SW480 (cell line): Measurements from ENCODE around the gene TREML4.
"Not testable (repeated sequence)": the region's sequence is repeated elsewhere in the genome, so short reads cannot be mapped to it uniquely, and the experiment has no call there.

ENCODE experiments used
- DNase-seq: peaks from one replicate; pipeline ENCODE4 v3.0.0-alpha.2; 2016; ENCODE audit warnings: low spot score

The TREML4 gene, protein sequence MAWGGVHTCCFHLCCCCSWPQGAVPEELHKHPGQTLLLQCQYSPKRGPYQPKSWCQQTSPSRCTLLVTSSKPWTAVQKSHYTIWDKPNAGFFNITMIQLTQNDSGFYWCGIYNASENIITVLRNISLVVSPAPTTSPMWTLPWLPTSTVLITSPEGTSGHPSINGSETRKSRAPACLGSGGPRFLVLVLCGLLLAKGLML

DNA sequence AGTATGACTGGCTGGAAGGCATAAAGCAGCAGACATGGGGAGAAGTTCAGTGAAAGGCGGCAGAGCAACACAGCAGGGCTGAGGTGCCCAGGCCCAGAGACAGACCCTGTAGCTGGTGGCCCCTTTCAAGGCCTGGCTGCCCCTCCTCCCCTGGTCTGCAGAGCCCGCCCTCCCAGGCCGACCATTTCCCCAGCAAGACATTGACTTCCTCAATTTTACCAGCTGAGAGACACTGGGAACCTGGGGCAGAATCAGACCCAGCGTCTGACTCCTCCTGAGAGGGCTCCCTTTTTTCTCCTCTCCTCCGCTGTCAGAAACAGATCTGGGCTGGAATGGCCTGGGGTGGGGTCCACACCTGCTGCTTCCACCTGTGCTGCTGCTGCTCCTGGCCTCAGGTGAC lies at the start of gene TREML4:
Gene TREML4, plus strand, starts transcription at position 254 of the 400 bp plus-strand sequence. Its CDS starts 79 bp downstream, at position 333.
- DNase-seq: no peak

DNA sequence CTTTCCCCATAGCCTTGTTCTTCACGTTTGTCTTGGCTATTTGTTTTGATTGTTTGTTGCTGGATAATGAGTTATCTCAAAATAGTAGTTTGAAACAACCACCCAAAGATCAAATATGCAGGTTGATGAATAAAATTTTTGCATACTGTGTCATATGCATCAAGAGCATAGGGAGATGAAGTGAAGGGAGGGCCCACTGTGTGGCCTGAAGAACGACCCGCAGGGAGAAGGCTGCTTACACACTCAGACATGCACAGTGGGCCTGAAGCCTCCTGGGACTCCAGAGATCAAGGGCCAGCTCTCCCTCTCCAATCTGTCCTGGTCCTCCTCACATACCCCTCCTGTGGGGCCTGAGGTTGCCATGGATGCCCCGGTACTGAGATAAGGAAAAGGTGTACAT lies 49.0 kb upstream of the TREML4 start:
- DNase-seq: no peak

DNA sequence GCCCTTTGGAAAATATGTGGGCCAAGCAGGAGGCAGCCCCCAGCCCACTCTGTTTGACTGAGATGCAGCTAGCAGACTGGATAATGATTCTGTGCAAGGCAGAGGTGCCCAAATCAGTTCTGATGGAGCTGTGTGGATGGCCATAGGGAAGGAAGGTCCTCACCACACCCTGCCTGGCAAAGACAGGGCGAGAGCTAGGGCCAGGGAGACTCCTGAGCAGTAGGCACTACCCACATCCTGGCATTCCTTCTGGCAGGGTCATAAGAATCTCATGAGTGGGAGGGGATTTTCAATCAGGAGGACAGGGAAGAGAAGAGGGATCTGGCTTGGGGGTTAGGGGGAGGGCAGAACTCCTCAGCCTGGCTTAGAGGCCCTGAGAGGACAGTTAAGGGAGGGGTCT lies 46.6 kb upstream of the TREML4 start:
- peak; percentile 36 for DNase-seq

DNA sequence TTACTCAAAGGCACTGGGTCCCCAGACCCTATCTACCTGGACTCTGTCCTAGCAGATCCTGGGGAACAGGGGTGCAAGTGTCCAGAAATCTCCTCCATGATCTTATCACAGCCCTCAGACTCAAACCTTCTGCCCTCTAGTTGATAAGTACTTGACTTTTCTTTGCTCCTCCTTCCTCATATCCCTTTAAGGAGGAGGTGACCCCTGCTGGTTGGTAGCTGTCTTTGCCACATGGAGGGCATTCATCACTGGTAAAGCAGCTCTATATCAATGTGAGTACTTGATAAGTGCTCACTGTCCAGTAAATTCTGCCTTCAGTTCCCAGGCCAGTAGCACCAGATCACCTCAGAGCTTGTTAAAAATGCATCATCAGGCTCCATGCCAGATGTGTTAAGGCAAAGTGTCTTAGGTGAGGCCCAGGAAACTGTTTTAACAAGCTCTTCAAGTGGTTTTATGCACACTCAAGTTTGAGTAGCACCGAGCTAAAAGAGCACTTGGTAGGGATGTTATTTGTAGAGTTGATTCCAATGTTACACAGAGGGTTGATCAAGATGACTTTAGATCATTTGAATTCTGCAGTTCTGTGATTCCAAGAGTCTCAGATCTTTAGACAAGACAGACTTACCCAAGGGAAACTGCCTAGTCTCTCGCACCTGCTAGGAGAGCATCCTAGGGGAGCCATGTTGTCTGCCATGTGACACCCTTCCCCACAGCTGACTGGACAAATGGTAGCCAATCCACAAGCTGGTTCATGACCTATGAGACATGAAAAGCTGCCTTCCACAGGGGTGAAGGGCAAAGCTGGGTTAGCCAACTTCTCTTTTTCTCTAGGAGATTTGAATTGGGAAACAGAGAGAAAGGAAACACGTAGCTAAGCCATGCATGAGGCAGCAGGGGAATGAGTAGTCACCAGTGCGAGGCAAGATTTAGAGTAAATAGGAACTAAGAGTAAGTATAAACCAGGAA lies 45.8 kb upstream of the TREML4 start:
- peak; percentile 77 for DNase-seq

DNA sequence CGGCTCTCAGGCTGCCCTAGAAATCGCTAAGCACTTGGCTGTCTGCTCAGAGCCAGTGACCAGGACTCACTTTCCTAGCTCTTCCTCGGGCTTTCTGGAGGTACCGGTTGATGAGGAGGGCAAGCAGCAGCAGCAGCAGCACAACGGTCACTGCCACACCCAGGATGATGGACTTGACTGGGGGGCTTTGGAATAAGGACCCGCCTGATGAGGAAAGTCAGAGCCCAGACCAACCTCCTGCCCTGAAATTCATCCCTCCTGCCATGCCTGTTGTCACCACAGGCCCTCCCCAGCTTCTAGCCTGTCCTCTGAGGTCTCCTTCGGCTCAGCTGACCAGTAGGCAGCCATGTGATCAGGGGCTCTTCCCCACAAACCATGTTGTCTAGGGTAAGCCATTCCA lies 43.4 kb upstream of the TREML4 start:
- DNase-seq: no peak

DNA sequence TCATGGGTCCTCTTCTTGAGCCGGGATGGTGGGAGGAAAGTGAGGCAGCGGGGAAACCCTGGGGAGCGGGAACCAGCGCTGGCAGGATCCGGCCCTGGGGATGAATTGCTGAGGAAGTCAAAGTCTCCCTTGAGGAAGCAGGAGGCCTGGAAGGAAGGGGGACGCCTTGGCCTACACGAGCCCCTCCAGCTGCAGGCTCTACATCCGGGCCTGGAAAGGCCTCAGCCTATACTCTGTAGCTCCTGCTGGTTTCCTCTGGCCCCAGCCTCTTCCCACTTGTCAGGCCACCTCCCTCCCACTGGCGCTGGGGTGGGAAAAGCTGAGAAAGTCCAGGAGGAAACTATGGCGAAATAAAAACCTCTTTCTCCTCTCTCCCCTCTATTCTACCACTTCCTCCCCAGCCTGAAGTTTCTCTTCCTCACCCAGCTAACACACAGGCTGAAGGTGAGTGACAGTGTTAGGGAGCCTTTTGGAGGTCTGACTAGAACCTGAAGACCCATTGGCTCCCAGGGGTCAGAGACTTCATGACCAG lies 42.1 kb upstream of the TREML4 start:
- no peak for DNase-seq

DNA sequence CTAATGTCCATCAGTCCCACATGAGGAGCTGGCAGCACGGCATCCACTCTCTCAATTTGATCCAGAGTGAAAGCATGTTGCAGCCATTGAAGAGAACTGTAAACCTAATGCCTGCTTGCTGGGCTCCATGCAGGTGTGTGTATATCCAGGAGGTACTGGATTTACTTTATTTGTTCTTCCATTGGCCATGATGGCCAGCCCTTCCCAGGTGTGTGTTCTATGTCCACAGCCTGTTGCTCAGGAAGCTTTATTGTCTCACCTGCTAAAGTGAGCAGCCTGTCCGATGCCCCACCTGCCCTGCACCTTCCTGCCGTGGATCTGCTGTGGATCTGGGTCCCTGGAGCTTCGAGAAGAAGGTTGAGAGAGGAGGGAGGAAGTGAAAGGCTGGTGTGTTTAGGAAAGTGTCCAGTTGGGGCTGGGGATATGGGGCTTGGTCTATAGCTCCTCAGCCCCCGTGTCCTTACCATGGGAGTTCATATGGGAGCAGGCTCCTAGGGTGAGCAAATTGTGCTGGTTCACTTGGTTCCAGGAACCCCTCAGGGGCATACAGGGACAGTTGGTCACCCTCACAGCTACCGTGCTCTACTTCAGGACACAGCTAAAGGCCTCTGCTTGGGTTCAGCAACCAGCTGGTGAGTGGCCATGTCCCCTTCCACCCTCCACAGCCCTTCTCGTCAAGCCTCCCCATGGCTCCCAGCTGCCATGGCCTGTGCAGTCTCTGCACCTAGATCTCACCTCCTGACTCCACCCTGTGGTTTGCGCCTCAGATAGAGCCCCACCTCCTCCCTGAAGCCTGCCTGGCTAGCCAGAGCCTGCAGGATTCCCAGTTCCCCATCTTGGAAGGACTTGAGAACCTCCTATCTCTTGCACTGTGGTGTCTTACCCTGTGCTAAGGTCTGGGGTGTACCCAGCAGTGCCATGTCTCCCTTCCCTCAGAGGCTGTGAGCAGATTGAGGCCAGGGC lies 39.9 kb upstream of the TREML4 start:
- DNase-seq: no peak

DNA sequence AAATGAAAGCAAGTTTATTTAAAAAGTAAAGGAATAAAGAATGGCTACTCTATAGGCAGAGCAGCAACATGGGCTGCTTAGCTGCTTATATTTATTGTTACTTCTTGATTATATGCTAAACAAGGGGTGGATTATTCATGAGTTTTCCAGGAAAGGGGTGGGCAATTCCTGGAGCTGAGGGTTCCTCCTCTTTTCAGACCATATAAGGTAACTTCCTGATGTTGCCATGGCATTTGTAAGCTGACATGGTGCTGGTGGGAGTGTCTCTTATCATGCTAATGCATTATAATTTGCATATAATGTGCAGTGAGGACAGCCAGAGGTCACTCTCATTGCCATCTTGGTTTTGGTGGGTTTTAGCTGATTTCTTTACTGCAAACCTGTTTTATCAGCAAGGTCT lies 39.1 kb upstream of the TREML4 start:
- DNase-seq: not testable (repeated sequence)

DNA sequence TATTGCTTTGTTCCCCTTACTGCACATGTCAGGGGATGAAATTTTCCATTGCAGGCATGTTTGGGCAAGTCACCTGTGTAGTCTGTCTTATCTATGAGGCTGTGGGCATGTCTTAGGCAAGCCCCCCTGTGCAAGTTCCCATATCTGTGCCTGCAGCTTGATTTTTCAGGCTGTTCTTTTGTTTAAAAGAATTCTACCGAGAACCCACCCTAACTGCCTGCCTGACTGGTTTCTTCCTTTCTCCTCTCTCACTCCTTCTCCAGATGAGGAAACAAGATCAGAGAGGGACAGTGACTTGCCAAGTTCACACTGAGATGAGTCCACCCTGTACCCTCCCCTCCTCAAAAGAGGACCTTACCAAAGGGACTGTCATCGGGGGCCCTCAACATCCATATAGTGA lies 38.2 kb upstream of the TREML4 start:
- DNase-seq: no peak

DNA sequence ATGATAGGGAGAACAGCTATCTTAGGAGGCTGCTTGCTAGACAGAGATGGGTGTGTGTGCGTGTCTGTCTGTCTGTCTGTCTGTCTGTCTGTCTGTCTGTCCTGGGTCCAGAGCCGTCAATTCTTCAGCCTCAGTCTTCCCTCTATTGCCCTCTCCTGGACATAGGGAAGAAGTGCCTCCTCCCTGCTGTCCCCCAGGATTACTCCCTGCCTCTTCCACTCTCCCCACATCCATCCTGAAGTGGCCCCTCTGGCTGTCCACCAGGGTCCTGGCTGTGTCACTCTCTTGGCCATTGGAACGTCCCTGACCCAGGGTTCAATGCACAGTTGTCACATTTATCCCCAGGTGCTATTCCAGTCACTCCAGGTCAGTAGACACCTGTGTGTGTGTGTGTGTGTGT lies 37.4 kb upstream of the TREML4 start:
- DNase-seq: no peak

DNA sequence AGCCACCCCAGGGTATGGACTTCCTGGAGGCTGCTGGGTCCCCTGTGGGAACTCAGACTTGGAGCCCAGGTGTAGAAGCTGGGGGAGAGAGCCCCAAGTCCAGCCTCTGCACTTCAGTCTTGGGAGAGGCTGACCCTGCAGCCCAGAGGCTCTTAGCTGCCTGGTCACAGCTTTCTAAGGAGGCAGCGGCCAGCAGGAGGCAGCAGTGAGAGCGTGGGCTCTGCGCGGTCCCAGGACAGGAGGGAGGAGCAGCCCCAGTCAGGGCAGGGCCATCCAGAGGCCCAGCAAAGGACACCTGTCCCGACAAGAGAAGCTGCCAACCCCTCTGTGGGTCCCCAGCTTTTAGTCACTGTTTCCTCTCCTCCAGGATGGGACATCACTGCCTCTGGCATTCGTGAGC lies 36.6 kb upstream of the TREML4 start:
- no peak for DNase-seq

DNA sequence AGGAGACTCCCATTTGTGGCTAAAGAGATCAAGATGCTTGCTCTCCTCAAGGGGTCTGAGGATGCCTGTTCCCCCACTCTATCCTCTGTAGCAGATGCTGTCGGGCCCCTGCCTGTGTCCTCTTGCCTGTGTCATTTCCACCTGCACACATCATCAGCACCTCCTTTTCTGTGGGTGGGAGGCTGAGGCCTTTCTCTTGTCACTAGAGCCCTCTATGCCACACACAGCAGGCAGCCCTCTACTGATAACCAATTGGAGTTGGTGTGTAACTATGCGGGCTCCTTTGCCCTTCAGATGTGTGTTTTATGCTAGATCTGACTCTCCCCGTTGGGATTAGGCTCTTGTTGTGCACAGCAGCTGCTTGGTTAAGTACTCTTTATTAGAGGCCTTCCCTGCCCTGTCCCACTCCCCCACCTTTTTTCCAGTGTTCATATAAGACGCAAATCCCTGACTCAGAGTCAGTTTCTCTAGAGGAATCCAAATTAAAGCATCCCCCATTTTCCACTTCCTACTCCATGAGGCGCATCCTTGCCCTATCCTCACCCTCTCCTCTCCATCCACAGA lies 34.9 kb upstream of the TREML4 start:
- DNase-seq: no peak

DNA sequence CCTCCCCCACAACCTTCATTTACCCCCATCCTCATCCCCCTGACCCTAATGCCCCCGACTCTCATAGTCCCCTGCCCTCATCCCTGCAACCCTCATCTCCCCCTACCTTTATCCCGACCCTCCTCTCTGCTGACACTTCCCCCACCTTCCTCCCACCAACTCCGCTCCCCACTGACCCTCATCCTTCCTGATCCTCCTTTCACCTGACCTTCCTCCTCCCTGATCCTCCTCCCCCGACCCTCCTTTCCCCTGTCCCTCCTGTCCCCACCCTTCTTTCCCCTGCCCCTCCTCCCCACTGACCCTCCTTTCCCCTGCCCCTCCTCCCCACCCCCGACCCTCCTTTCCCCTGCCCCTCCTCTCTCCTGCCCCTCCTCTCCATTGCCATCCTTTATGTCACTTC lies 34.3 kb upstream of the TREML4 start:
- no peak for DNase-seq

DNA sequence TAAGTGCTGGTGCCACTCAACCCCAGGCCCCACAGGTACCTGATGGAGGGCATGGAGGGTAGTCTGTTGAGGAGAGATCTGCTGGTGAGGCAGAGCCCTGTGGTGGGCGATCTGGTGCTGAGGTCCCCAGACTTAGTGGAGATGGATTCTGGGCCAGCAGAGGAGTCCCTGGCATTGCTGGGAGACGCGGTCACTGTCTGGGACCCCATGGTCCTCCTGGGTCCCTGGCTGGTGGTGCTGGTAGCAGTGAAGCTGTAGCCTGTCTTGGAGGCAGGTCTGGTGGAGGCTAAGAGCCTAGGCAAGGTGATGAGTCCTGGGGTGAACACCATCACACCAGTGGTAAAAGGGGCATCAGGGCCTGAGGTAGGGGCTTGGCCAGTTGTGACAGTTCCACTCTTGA lies 33.8 kb upstream of the TREML4 start:
- no peak for DNase-seq

DNA sequence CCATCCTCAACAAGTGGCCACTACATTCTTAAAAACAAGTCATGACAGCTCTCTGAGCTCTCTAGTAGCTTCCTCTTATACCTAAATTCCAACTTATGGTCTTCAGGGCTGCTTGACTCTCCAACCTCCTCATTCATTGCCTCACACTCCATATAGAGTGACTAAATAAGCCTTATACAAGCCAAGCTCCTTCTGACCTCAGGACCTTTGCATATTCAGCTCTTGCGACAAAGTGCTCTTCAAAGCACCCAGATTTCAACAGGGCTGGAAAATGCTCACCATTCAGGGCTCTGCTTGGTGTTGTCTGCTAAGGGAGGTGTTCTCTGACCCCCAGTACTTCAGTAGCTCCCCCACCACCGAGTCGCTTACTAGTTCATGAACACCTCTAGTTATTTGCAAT lies 30.9 kb upstream of the TREML4 start:
- no peak for DNase-seq

DNA sequence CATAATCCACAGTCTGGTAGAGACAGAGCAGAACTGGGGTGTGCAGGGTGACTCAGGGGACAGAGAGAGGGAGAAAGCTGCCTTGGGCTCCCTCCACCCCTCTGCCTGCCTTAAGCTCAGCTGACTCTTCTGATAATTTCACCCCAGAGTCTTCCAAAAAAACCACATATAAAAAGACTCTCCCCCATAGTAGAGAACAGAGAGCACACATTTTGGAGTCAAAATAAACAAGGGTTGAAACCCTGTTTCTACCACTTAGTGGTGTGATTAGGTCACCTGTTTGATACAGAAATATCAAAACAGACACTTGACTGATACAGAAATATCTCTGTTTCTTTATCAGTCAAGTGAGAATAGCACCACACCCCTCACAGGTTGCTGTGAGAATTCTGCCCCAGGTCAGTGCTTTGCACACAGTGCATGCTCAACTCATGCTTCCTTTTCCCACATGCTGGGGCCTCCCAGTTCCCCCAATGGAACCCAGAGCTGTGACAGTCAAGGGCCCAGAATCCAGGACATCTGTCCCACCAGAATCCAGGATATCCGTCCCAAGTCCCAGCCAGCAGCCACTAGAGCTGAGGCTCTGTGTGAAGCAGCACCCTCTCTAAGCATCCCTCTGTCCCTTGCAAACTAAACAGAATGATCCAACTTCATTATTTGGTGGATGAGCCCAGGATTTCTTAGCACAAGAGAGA lies 28.4 kb upstream of the TREML4 start:
- DNase-seq: no peak

DNA sequence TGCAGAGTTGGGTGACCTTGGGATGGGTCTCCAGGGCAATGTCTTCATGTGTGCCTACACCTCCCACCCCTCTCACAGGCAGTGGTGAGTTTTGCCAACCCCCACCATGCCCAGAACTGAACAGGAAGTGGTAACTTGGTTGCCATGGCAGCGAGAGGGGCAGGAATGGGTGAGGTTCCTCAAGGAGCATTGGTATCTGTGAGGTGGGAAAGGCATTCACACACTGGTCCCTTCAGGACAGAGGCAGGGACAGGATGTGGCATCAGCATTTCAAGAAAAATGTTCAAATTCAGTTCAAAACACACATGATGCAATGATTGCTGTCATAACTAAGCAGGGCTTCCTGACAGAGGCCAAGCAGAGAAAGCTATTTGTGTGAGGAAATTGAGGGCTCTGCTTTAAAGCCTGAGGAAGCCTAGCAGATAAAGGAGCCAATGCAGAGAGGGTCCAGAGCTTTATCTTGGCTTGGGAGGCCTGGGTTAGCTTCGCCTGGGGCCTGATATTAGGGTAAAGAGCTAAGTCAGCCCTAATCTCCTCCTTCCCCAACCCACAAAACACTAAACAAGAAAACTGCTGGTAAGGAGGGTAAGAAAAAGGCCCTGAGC lies 27.8 kb upstream of the TREML4 start:
- DNase-seq: peak; percentile 30

DNA sequence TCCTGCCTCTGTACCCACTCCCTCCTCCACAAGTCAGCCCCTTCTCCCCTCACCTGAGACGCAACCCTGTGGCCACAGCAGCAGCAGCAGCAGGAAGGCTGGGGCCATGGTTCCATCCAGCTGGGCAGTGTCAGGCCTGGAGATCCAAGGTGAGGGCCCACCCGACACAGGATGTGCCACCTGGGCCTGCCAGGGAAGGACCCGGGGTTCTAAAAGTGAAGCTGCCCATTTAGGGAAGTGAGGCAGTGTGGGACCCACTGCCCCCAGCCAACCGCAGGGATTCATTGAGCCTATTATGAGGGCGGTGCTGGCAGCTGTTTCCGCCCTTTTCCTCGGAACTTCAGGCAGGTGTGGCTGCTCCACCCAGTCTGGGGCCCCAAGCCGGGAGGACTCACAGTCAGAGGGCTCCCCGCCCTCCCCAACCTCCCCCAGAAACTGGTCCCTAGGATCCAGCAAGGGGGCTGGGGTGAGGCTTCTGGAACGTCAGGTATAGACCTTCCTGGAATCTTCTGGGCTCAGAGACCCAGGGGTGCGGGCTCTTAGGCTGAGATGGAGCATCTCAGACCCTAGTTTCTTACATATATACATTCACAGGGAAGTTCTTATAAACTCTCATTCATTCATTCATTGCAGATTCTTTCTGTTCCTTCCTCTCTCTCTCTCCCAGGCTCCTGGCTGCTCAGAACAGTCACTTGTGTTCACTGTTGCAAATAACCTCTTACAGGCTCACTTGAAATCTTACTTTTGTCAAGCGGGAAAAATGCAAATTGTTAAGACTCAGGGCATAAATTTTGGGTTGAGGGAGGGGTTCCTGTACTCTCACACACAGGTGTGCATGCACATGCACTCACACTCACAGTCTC lies 27.0 kb upstream of the TREML4 start, which contains the start of gene TREML2:
Gene TREML2, minus strand, starts transcription at position 249 of the 863 bp plus-strand sequence. Its CDS starts 141 bp downstream, at position 108.
- peak; percentile 33 for DNase-seq

DNA sequence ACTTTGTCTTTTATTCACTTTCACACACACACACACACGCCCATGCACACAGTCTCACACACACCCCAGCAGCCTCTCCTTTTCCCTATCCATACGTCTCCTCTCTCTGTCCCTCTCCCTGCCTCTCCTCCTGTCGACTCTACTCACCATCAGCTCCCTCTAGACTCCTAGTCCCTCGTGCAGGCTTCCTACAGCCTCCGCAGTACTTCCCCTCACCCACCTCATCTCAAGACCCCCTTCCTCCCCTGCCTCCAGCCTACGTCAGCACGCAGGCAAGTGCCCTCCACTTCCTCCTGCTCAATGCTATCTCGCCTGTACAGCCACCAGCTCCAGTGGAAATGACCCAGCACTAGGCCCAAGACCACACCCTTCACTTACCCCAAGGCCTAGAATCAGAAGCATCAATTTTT lies 26.4 kb upstream of the TREML4 start:
- no peak for DNase-seq

DNA sequence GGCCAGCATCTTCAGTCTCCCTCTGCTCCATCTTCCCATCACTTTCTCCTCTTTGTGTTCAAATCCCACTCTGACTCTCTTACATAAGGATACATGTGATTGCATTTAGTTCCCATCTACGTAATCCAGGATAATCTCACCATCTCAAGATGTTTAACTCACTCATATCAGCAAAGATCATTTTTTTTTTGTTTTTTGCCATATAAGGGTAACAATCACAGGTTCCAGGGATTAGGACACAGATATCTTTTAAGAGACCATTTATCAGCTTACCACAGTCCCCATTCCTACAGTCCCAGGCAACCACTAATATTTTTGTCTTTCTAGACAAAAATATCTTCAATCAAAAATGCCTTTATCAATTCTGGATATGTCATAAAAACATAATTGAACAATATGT lies 24.0 kb upstream of the TREML4 start:
- no peak for DNase-seq
